IPS-18c (cell line): Measurements from ENCODE around the gene DUSP8.

ENCODE experiments used
- H3K4me3 ChIP-seq: 2 replicates; pipeline ENCODE4 v1.7.0; 2013; ENCODE audit warnings: low read depth, mild to moderate bottlenecking, low read length, moderate library complexity; ENCODE audit not compliant: insufficient read depth
- H3K9me3 ChIP-seq: one replicate; pipeline ENCODE4 v1.6.1; 2013; ENCODE audit warnings: mild to moderate bottlenecking, low read length, moderate library complexity; ENCODE audit not compliant: control insufficient read depth, insufficient read depth

DUSP8 gene

GRCh38 chr11:1530686-1531448, 41.2 kb downstream of the DUSP8 start:
- no peaks in the 10 kb centered on the region for H3K9me3 ChIP-seq

GRCh38 chr11:1529774-1530173, 42.3 kb downstream of the DUSP8 start:
- H3K4me3 ChIP-seq = no peak overlapping the region
- H3K9me3 ChIP-seq = no peaks in the 10 kb centered on the region

More at GRCh38 chr11:1530686-1531448, 41.2 kb downstream of the DUSP8 start:
- no peak overlapping the region for H3K4me3 ChIP-seq

GRCh38 chr11:1529286-1529685, 42.8 kb downstream of the DUSP8 start:
- Histone ChIP-seq H3K9me3 (no peaks in the 10 kb centered on the region), H3K4me3 (no peak overlapping the region)

- no peak overlapping the region for H3K4me3 ChIP-seq
- no peaks in the 10 kb centered on the region for H3K9me3 ChIP-seq
Observed at GRCh38 chr11:1528710-1529109, 43.4 kb downstream of the DUSP8 start.

- no peaks in the 10 kb centered on the region for H3K9me3 ChIP-seq
- H3K4me3 ChIP-seq = no peak overlapping the region
Observed at GRCh38 chr11:1526785-1527184, 45.3 kb downstream of the DUSP8 start.

- H3K4me3 ChIP-seq = no peak overlapping the region
Observed at GRCh38 chr11:1523779-1524178, 48.3 kb downstream of the DUSP8 start.

GRCh38 chr11:1523077-1523476, 49.0 kb downstream of the DUSP8 start:
- Histone ChIP-seq H3K4me3 (no peak overlapping the region), H3K9me3 (no peaks in the 10 kb centered on the region)

More at GRCh38 chr11:1523779-1524178, 48.3 kb downstream of the DUSP8 start:
- H3K9me3 ChIP-seq = no peaks in the 10 kb centered on the region

GRCh38 chr11:1522081-1522424, 50.0 kb downstream of the DUSP8 start:
- Histone ChIP-seq H3K4me3 (no peak overlapping the region), H3K9me3 (no peaks in the 10 kb centered on the region)

GRCh38 chr11:1521382-1522080, 50.5 kb downstream of the DUSP8 start:
- Histone ChIP-seq H3K9me3 (no peaks in the 10 kb centered on the region), H3K4me3 (no peak overlapping the region)

GRCh38 chr11:1520663-1521267, 51.3 kb downstream of the DUSP8 start:
- Histone ChIP-seq H3K4me3 (no peak overlapping the region), H3K9me3 (no peaks in the 10 kb centered on the region)

GRCh38 chr11:1520209-1520662, 51.8 kb downstream of the DUSP8 start:
- Histone ChIP-seq H3K4me3 (no peak overlapping the region), H3K9me3 (no peaks in the 10 kb centered on the region)

GRCh38 chr11:1519028-1520010, 52.8 kb downstream of the DUSP8 start:
- Histone ChIP-seq H3K9me3 (no peaks in the 10 kb centered on the region), H3K4me3 (no peak overlapping the region)

GRCh38 chr11:1518301-1518700, 53.8 kb downstream of the DUSP8 start:
- no peak overlapping the region for H3K4me3 ChIP-seq

GRCh38 chr11:1517117-1518005, 54.7 kb downstream of the DUSP8 start:
- H3K9me3 ChIP-seq = no peaks in the 10 kb centered on the region

More at GRCh38 chr11:1518301-1518700, 53.8 kb downstream of the DUSP8 start:
- no peaks in the 10 kb centered on the region for H3K9me3 ChIP-seq

GRCh38 chr11:1516273-1517067, 55.6 kb downstream of the DUSP8 start:
- no peaks in the 10 kb centered on the region for H3K9me3 ChIP-seq
- no peak overlapping the region for H3K4me3 ChIP-seq

More at GRCh38 chr11:1517117-1518005, 54.7 kb downstream of the DUSP8 start:
- H3K4me3 ChIP-seq = no peak overlapping the region
